Stimulated activated naive CD8-positive, alpha-beta T cell treated with anti-CD3 and anti-CD28 coated beads, Interleukin-15, Interleukin-2, amounts not matched to agents 100 U/mL and 50 U/mL, for 24 hours (primary cell): Measurements from ENCODE around the gene LRRN4CL.
"Not testable (repeated sequence)": the region's sequence is repeated elsewhere in the genome, so short reads cannot be mapped to it uniquely, and the experiment has no call there.

Experiments used
- ATAC-seq: fragments of 150-1000 bp; cut with Tn5 transposase; one replicate; pipeline ENCODE4 v1.10.0; 2021
- DNase-seq: peaks from one replicate; pipeline ENCODE4 v3.0.0; 2021

Gene LRRN4CL

GRCh38 chr11:62676698-62677097, 12.6 kb downstream of the LRRN4CL start:
- ATAC-seq, result no peak
- no peak for DNase-seq

GRCh38 chr11:62675415-62675814, 13.9 kb downstream of the LRRN4CL start:
- ATAC-seq, DNase-seq: not testable (repeated sequence)

- no peak for ATAC-seq
Observed at GRCh38 chr11:62673196-62673525, 16.2 kb downstream of the LRRN4CL start.

GRCh38 chr11:62671608-62672389, 17.5 kb downstream of the LRRN4CL start, which contains the start of the genes LBHD1 and UQCC3:
Gene LBHD1 (minus strand): TSS chr11:62672267. CDS start chr11:62670031, 2,236 bp downstream.
Gene UQCC3 (plus strand): TSS chr11:62671673. CDS start chr11:62671746, 73 bp downstream.
- ATAC-seq, result peak; percentile 94
- peak; percentile 88 for DNase-seq

More at GRCh38 chr11:62673196-62673525, 16.2 kb downstream of the LRRN4CL start:
- DNase-seq, result no peak

- ATAC-seq, result no peak
Observed at GRCh38 chr11:62671236-62671607, 18.1 kb downstream of the LRRN4CL start.

DNA sequence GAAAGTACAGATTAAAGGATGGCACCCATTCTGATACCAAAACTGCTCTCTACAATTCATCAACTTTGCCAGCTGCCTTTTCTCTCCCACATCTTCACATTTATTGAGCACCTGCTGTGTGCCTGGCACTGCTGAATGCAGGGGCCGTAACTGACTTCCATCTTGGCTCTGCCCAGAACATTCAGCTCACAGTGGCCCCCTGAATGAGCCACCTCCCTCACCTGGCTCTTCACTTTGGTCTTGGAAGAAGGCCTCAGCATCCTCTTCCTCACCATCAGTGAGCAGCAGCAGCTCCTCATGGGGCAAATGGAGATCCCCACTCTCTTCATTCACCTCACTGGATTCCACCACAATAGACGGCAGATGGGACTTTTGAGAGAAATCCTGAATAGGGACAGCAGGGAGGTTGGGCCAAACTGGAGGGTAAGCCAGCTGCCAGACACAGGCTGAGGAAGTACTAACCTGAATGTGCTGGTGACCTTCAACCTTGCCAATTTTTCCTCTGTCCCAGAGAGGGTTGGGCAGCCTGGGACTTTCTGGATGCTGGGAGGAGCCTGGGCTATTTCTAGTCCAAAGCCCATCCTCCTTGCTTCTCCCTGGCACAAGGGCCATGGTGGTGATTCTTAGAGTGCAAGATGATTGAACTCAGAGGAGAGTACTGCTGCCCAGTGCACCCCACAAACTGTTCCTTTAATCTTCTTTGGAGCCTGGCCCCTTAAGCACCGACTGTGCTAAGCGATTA, 19.7 kb downstream of the LRRN4CL start:
- DNase-seq (no peak), ATAC-seq (no peak)

More at GRCh38 chr11:62671236-62671607, 18.1 kb downstream of the LRRN4CL start:
- no peak for DNase-seq

GRCh38 chr11:62667460-62667859, 21.9 kb downstream of the LRRN4CL start:
- no peak for DNase-seq
- ATAC-seq, result no peak

DNA sequence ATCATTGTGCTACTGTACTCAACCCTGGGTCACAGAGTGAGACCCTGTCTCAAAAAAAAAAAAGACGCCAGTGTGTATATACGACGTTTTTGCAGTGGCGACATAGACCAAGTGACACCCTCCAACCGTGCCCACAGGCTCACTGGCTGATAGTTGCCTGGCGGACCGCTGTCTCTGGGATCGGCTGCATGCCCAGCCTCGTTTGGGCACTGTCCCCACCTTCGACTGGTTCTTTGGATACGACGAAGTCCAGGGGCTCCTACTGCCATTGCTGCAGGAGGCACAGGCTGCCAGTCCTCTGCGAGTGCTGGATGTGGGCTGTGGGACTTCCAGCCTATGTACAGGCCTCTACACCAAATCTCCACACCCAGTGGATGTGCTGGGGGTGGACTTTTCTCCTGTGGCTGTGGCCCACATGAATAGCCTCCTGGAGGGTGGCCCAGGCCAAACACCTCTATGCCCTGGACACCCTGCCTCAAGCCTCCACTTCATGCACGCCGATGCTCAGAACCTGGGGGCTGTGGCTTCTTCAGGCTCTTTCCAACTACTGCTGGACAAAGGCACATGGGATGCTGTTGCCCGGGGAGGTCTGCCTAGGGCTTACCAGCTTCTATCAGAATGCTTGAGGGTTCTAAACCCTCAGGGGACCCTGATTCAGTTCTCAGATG, 22.9 kb downstream of the LRRN4CL start:
- no peak for DNase-seq

DNA sequence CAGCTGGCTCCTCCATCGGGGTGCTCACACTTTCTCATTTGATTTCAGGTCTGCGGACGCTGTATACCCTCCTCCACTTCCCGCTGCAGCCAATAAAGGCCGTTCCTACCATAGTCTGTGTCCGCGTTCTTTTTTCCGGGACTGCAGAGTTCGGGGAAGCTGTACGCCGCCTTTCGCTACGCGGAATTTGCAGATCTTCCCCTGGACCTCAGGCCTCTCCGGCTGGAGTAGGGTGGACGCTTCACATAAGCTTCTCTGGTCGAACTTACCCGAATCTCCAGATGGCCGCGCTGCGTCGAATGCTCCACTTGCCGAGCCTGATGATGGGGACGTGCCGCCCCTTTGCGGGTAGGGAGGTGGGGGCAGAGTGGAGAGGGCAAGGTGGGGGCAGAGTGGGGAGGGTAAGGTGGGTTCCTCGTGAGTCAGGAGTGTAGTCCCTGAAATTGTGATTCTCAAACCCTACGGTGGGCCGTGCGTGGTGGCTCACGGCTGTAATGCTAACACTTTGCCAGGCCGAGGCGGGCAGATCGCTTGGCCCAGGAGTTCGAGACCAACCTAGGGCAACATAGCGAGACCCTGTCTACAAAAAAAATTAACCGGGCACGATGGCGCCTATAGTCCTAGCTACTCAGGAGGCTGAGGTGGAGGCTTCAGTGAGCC, 23.6 kb downstream of the LRRN4CL start:
- ATAC-seq, result peak; percentile 21
- DNase-seq, result peak; percentile 74

More for the DNA sequence above, 22.9 kb downstream of the LRRN4CL start:
- ATAC-seq, result no peak

GRCh38 chr11:62665075-62665598, 24.2 kb downstream of the LRRN4CL start, which contains the start of the genes C11orf98 and CSKMT:
Gene C11orf98 (minus strand): TSS chr11:62665210. CDS start chr11:62665169, 41 bp downstream.
Gene CSKMT (plus strand): TSS chr11:62665312. CDS start chr11:62665880, 568 bp downstream.
- DNase-seq (peak; percentile 97), ATAC-seq (peak; percentile 89)

DNA sequence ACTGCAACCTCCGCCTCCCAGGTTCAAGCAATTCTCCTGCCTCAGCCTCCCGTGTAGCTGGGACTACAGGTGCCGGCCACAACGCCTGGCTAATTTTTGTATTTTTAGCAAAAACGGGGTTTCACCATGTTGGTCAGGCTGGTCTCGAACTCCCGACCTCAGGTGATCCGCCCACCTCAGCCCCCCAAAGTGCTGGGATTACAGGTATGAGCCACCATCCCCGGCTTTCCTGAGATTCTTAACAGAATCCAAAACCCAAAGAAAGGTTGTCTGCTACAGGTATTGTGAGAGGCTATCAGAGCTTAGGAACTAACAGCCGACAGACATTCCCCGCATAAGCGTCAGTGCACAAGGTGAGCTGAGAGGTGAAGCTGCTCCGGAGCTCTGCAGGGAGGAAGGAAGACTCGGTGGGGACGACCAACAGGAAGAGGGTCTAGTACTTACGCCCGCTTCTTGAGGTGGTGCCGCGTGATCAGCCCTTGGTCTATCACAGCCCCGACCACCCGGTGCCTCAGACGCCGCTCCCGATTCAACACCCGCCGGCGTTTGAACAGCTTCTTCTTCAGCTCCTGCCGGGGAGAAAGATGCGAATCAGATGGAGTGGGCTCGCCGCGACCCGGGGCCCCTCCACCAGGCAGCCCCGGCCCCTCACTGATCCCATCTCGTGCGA, 24.8 kb downstream of the LRRN4CL start:
- ATAC-seq (peak; percentile 36), DNase-seq (peak; percentile 62)

- ATAC-seq (no peak), DNase-seq (no peak)
Observed at GRCh38 chr11:62656796-62657429, 32.4 kb downstream of the LRRN4CL start.

DNA sequence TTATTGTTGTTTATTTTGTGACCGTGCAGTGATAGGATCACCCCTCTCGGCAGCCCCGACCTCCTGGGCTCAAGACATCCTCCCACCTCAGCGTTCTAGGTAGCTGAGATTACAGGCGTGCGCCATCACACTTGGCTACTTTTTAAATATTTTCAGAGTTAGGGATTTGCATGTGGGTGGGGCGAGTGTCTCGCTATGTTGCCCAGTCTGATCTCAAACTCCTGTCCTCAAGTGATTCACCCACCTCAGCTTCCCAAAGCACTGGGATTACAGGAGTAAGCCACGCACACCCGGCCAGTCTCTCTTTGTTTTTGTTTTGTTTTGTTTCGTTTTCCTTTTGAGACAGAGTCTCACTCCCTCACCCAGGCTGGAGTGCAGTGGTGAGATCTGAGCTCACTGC, 35.0 kb downstream of the LRRN4CL start:
- no peak for DNase-seq
- ATAC-seq, result no peak

DNA sequence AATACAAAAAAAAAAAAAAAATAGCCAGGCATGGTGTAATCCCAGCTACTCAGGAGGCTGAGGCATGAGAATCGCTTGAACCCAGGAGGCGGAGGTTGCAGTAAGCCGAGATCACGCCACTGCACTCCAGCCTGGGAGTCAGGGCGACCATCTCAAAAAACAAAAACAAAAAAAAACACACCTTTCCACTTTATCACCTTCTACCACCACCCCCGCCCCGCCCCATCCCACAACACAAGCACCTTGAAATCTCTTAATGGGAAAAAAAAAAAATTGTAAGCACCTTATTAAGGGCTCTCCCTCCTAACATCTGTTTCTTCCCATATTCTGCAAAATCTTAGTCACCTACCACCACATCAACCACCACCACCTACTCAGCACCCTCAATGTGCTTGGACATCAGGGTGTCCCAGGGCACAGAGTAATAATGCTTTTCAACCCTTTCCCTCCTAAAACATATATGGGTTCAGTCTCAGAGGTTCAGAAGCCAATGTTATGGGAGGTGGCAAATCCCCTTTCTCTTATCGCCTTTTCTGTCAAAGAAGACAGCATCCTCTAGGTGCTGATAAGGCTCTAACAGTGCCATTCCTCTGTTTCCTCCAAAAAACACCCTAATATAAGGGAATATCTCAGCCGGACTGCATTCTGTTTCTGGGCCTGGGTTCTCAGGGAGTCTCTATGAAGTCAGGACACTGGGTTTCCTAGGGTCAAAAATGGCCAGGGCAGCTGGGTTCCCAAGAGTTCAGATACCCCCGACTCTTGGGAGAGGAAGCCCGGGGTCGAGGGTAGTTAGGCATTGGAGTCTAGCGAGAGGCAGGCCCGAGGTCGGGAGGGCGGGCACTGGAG, 36.9 kb downstream of the LRRN4CL start:
- no peak for ATAC-seq
- no peak for DNase-seq

DNA sequence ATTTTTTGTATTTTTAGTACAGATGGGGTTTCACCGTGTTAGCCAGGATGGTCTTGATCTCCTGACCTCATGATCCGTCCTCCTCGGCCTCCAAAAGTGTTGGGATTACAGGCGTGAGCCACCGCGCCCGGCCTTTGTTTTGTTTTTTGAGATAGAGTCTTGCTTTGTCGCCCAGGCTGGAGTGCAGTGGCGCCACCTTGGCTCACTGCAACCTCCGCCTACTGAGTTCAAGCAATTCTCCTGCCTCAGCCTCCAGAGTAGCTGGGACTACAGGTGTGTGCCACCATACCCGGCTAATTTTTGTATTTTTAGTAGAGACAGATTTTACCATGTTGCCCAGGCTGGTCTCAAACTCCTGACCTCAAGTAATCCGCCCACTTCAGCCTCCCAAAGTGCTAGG, 39.0 kb downstream of the LRRN4CL start:
- not testable (repeated sequence) for DNase-seq, ATAC-seq

DNA sequence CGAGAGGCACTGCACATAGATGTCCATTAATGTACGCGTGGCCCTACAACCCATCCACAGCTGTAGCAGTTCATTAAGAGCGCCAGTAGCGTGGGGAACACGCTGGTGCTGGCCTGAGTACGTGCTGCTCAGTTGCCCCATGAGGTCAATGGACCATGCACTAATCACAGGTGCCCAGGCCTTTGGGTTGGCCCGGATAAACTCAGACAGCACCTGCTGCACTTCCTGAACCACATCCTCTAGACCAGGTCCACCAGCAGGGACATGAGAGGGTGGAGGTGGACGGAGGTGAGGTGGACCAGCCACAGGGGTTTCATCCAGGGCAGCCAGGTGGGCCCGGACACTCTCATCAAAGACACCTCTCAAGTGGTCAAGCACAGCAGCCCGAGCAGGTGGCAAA, 39.8 kb downstream of the LRRN4CL start:
- DNase-seq (no peak), ATAC-seq (no peak)

DNA sequence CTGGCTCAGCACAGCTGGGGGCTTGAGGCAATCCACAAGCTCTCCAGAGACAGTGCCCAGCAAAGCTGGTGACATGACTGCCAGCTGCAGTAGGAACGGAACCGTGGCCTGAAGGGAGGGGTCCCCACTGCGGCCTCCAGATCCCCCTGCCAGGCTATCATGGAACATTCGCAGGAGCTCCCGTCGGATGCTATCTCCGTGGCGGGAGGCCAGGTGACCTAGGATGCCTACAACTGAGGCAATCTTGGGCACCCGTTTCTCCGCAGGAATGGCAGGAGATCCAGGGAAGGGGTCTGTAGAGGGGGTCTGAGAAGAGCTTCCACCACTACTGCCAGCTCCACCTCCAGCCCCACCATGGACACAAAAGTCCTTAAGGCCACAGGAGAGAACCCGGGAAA, 40.4 kb downstream of the LRRN4CL start:
- no peak for ATAC-seq
- DNase-seq, result no peak

DNA sequence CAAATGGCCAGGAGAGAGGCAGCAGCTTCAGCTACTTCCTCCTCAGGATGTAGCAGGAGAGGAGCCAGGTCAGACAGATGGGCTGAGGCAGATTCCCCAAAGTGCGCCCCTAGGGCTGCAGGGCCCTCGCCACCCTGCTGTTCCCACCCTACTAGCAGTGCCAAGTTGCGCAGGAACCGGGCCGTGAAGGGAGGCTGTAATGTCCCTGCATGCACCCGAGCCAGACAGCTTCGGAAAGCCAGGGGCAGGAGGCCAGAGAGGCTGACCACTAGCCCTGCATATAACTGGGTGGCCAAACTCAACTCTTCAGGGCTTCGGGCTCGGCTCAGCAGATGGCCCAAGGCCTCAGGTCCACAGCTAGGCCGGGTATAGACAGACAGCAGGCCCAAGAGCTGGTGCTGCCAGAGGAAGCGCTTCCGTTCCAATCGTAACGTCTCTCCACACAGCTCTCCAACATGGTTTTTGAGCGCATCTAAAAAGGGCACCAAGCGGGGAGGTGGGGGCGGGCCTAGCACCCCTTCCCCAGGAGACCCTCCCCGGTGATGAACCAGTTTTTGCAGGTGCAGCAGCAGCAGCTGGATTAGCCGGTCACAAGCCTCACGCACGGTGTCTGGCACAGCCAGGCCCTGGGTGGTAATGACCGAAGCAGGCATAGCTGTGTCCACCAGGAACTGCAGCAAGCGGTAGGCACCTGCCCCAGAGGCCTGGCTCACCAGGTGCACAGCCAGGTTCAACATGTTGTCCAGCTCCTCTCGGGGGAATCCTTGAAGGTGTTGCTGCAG, 41.0 kb downstream of the LRRN4CL start:
- ATAC-seq, result no peak

GRCh38 chr11:62647609-62648005, 41.7 kb downstream of the LRRN4CL start:
- DNase-seq (no peak), ATAC-seq (no peak)

More for the DNA sequence above, 41.0 kb downstream of the LRRN4CL start:
- DNase-seq, result no peak
